Measurements from ENCODE around the gene OGFOD1. TPM values are rescaled to one million over a fixed set of nuclear protein-coding genes. Genes with fewer than 3 reads are reported as not detected.

The OGFOD1 gene
- total RNA-seq, 2 experiments from 2014 or later, result 35.1 to 56.8 TPM

DNA sequence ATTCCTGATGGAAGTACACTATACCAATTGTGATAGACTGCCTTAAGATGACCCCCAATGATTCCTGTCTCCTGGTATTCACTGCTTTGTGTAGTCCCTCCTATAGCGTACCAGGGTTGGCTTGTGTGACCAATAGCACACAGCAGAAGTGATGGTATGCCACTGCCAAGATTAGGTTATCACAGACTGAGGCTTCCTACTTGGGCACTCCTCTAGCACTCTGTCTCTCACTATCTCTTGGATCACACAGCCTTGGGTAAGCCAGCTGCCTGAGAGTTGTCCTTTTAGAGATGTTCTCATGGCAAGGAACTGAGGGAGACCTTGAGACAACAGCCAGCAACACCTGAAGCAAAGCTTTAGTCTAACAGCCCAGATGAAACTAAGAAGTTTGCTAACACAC lies 13.3 kb upstream of the OGFOD1 start:
- Histone ChIP-seq H3K4me1 (ENCODE audit: insufficient read depth, low read length, poor library complexity, severe bottlenecking) (no peaks in the 10 kb centered on the region), H4K20me1 (ENCODE audit: insufficient read depth, low read length) (no peaks in the 10 kb centered on the region), H3K36me3 (ENCODE audit: insufficient read depth, low read length) (peaks cover 86% of the 10 kb centered on the region), H2AFZ (ENCODE audit: low read length) (no peak overlapping the region), H3K9me3 (ENCODE audit: low read length) (no peaks in the 10 kb centered on the region), H3K79me2 (ENCODE audit: insufficient read depth, low read depth, low read length) (peaks cover 4% of the 10 kb centered on the region; the same call in 1 of the 2 replicates), H3K9me2 (ENCODE audit: insufficient read depth, low read length) (no peaks in the 10 kb centered on the region), H3K4me3 (ENCODE audit: low read depth, low read length, poor library complexity, severe bottlenecking) (no peak overlapping the region), H3K27ac (ENCODE audit: low read depth, low read length, poor library complexity, severe bottlenecking) (no peak overlapping the region), H3K4me2 (ENCODE audit: low read length) (no peak overlapping the region)
- DNase-seq (ENCODE audit: low spot score), result no peak
- TF ChIP-seq EZH2phosphoT487 (IDR thresholded peaks at IDR 0.05; ENCODE audit: borderline replicate concordance, low read depth, low read length), result no peak
- TF ChIP-seq, protein P1, sequence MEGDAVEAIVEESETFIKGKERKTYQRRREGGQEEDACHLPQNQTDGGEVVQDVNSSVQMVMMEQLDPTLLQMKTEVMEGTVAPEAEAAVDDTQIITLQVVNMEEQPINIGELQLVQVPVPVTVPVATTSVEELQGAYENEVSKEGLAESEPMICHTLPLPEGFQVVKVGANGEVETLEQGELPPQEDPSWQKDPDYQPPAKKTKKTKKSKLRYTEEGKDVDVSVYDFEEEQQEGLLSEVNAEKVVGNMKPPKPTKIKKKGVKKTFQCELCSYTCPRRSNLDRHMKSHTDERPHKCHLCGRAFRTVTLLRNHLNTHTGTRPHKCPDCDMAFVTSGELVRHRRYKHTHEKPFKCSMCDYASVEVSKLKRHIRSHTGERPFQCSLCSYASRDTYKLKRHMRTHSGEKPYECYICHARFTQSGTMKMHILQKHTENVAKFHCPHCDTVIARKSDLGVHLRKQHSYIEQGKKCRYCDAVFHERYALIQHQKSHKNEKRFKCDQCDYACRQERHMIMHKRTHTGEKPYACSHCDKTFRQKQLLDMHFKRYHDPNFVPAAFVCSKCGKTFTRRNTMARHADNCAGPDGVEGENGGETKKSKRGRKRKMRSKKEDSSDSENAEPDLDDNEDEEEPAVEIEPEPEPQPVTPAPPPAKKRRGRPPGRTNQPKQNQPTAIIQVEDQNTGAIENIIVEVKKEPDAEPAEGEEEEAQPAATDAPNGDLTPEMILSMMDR (conservative IDR thresholded peaks at IDR 0.05; ENCODE audit: low read length), result no peak
- ChIA-PET POLR2A (interaction anchor here (0.6 to 0.9 kb wide), 3 partner anchors 11 to 1515 kb away, joined by 3 to 7 read pairs (median 5); partner anchors contain the start of genes NUDT21 and OGFOD1), CTCF (ENCODE audit: unreplicated experiment) (no interaction called here)
- no TSS peak for BruUV-seq (replicated peaks)
- intact Hi-C loops (cut with micrococcal nuclease; ENCODE audit: unreplicated experiment), result no loop called here

DNA sequence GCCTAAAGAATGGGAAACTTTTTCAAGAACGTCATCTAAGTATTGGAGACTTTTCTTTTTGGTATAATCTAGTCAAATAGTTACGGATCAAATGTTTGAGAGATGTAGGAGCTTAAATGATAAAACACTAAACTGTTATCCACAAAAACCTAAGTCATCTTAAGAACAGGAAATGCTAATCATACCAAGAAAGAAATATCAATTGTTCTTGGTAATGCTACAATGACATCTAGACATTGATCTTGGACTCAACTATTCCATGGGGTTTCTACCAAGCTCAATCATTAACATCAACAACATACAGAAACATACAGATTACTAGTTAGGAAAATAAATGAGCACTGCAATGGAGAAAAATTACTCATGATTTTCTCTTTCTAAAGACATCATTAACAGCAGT lies 4.1 kb upstream of the OGFOD1 start:
- Histone ChIP-seq H3K9me3 (ENCODE audit: low read length) (no peaks in the 10 kb centered on the region), H3K36me3 (ENCODE audit: insufficient read depth, low read length) (peaks cover 70% of the 10 kb centered on the region), H3K4me3 (ENCODE audit: low read depth, low read length, poor library complexity, severe bottlenecking) (no peak overlapping the region), H4K20me1 (ENCODE audit: insufficient read depth, low read length) (peaks cover 42% of the 10 kb centered on the region), H3K9me2 (ENCODE audit: insufficient read depth, low read length) (no peaks in the 10 kb centered on the region), H3K79me2 (ENCODE audit: insufficient read depth, low read depth, low read length) (peaks cover 69% of the 10 kb centered on the region), H3K4me2 (ENCODE audit: low read length) (peak overlapping the region; percentile 95; the same call in 1 of the 2 replicates), H3K27ac (ENCODE audit: low read depth, low read length, poor library complexity, severe bottlenecking) (no peak overlapping the region), H3K4me1 (ENCODE audit: insufficient read depth, low read length, poor library complexity, severe bottlenecking) (peaks cover 19% of the 10 kb centered on the region), H2AFZ (ENCODE audit: low read length) (no peak overlapping the region)
- no TSS peak for BruUV-seq (replicated peaks)
- intact Hi-C loops (cut with micrococcal nuclease; ENCODE audit: unreplicated experiment), result no loop called here
- TF ChIP-seq, protein P1 (conservative IDR thresholded peaks at IDR 0.05; ENCODE audit: low read length), result no peak
- no peak for TF ChIP-seq EZH2phosphoT487 (IDR thresholded peaks at IDR 0.05; ENCODE audit: borderline replicate concordance, low read depth, low read length)
- ChIA-PET POLR2A (interaction anchor here (1.2 kb wide), 1 partner anchor 10 kb away, joined by 3 read pairs; no protein-coding TSS in a partner anchor), CTCF (ENCODE audit: unreplicated experiment) (no interaction called here)
- no peak for DNase-seq (ENCODE audit: low spot score)

DNA sequence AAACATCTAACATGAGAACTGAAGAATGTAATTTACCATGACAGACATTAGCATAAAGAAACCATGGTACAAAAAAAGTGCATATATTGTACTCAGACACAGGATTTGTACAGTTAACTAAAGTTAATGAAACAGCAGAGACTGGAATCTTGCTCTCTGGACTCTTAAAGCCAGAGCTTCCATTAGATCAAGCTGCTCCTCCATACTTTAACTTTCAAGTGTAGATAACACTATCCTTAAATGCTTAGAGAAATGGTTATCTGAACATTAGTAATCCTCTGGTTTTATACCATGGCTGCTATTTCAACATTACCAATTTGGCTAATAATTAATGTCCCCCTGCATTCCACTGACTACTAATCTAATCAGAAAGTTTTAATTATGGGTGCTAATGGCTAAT lies 3.3 kb upstream of the OGFOD1 start:
- Histone ChIP-seq H3K9me3 (ENCODE audit: low read length) (no peaks in the 10 kb centered on the region), H3K4me1 (ENCODE audit: insufficient read depth, low read length, poor library complexity, severe bottlenecking) (peaks cover 22% of the 10 kb centered on the region), H3K79me2 (ENCODE audit: insufficient read depth, low read depth, low read length) (peaks cover 76% of the 10 kb centered on the region), H3K9me2 (ENCODE audit: insufficient read depth, low read length) (no peaks in the 10 kb centered on the region), H2AFZ (ENCODE audit: low read length) (no peak overlapping the region), H3K4me3 (ENCODE audit: low read depth, low read length, poor library complexity, severe bottlenecking) (peak overlapping the region; percentile 89), H3K36me3 (ENCODE audit: insufficient read depth, low read length) (peaks cover 64% of the 10 kb centered on the region), H4K20me1 (ENCODE audit: insufficient read depth, low read length) (peaks cover 47% of the 10 kb centered on the region), H3K4me2 (ENCODE audit: low read length) (peak overlapping the region; percentile 95), H3K27ac (ENCODE audit: low read depth, low read length, poor library complexity, severe bottlenecking) (no peak overlapping the region)
- intact Hi-C loops (cut with micrococcal nuclease; ENCODE audit: unreplicated experiment), result no loop called here
- TF ChIP-seq, protein P1 (conservative IDR thresholded peaks at IDR 0.05; ENCODE audit: low read length), result no peak
- no peak for TF ChIP-seq EZH2phosphoT487 (IDR thresholded peaks at IDR 0.05; ENCODE audit: borderline replicate concordance, low read depth, low read length)
- CTCF ChIA-PET (ENCODE audit: unreplicated experiment), result no interaction called here
- no peak for DNase-seq (ENCODE audit: low spot score)
- BruUV-seq (replicated peaks), result no TSS peak
- POLR2A ChIA-PET, result no interaction called here

Data from OCI-LY7 (cell line).